B cell (primary cell): ENCODE measurements around the gene CCDC117. TPM values are rescaled to one million over a fixed set of nuclear protein-coding genes. Genes with fewer than 3 reads are reported as not detected.

Experiments
- ATAC-seq: fragments of 200-7000 bp; cut with Tn5 transposase; one replicate; pipeline ENCODE4 v1.10.0; 2021; ENCODE audit warnings: low read depth, mild to moderate bottlenecking, moderate number of reproducible peaks, moderate library complexity
- CTCF ChIA-PET: fragments of 350-600 bp; sonication (Branson Sonifier 250); formaldehyde crosslinking; loops from one replicate; lab custom pipeline; 2021; ENCODE audit warnings: antibody characterized with exemption, inconsistent platforms; lab: Charles Lee
- POLR2A ChIA-PET: fragments of 350-600 bp; sonication (Branson Sonifier 250); formaldehyde crosslinking; loops from one replicate; lab custom pipeline; 2021; ENCODE audit warnings: antibody characterized with exemption; lab: Charles Lee
- DNase-seq: peaks from one replicate; pipeline ENCODE4 v3.0.0; 2013
- H2AFZ ChIP-seq: 2 replicates; pipeline ENCODE4 v1.6.1; 2012; ENCODE audit warnings: mild to moderate bottlenecking, low read depth, low read length; ENCODE audit not compliant: insufficient read depth, poor library complexity, severe bottlenecking
- H3K27ac ChIP-seq, 2 donors: 1 replicate in 1 of 2; 2 replicates in 1 of 2; pipeline ENCODE4 v1.5.1; 2012 to 2013; ENCODE audit warnings: low read length in 2 of 2, mild to moderate bottlenecking in 2 of 2, moderate library complexity in 1 of 2
- H3K27me3 ChIP-seq, 4 experiments: fragments of 200-600 bp in 1 of 4; sonication (generic) in 1 of 4; replicated peaks in 1 of 4; 1 replicate in 2 of 4; 2 replicates in 2 of 4; pipeline versions ENCODE4 v1.6.1 to v1.7.0; 2013 to 2016; ENCODE audit warnings: low read length in 3 of 4, mild to moderate bottlenecking in 2 of 4, mixed read lengths in 1 of 4, moderate library complexity in 1 of 4; ENCODE audit not compliant: insufficient read depth in 4 of 4, control insufficient read depth in 3 of 4; ENCODE audit errors: control extremely low read depth in 1 of 4
- H3K36me3 ChIP-seq, 2 experiments: replicated peaks in 1 of 2; 1 replicate in 1 of 2; 2 replicates in 1 of 2; pipeline versions ENCODE4 v1.6.1 to v1.7.1; 2013; ENCODE audit warnings: low read length in 1 of 2; ENCODE audit not compliant: insufficient read depth in 2 of 2, control insufficient read depth in 1 of 2; ENCODE audit errors: control extremely low read depth in 1 of 2, extremely low read depth in 1 of 2
- H3K4me1 ChIP-seq, 2 donors: fragments of 200-600 bp in 1 of 2; sonication (generic) in 1 of 2; 1 replicate in 1 of 2; 2 replicates in 1 of 2; pipeline versions ENCODE4 v1.5.1 to v1.6.1; 2013 to 2017; ENCODE audit warnings: low read length in 2 of 2; ENCODE audit not compliant: control insufficient read depth in 2 of 2, insufficient read depth in 2 of 2
- H3K4me2 ChIP-seq: replicated peaks from 2 replicates; pipeline ENCODE3; 2012; ENCODE audit warnings: mild to moderate bottlenecking, low read depth, low read length; ENCODE audit not compliant: poor library complexity, severe bottlenecking
- H3K4me3 ChIP-seq, 5 experiments: fragments of 200-600 bp in 1 of 5; sonication (generic) in 1 of 5; 1 replicate in 3 of 5; 2 replicates in 2 of 5; pipeline versions ENCODE4 v1.5.1 to v1.7.0; 2011 to 2016; ENCODE audit warnings: low read length in 4 of 5, mild to moderate bottlenecking in 4 of 5, low read depth in 2 of 5, control low read depth in 1 of 5, moderate library complexity in 1 of 5; ENCODE audit not compliant: insufficient read depth in 1 of 5; ENCODE audit errors: control extremely low read depth in 1 of 5, extremely low read depth in 1 of 5
- H3K79me2 ChIP-seq: fragments of 200-600 bp; sonication (generic); one replicate; pipeline ENCODE4 v1.6.0; 2016; ENCODE audit warnings: low read length; ENCODE audit not compliant: control insufficient read depth, insufficient read depth
- H3K9ac ChIP-seq: fragments of 200-600 bp; sonication (generic); 2 replicates; pipeline ENCODE4 v1.6.1; 2017; ENCODE audit warnings: mild to moderate bottlenecking, low read length, moderate library complexity
- H3K9me3 ChIP-seq, 3 donors: one replicate each; pipeline versions ENCODE4 v1.6.1 to v1.7.1; 2013; ENCODE audit warnings: low read length in 2 of 3; ENCODE audit not compliant: control insufficient read depth in 2 of 3, insufficient read depth in 1 of 3; ENCODE audit errors: control extremely low read depth in 1 of 3
- H4K20me1 ChIP-seq: 2 replicates; pipeline ENCODE4 v1.6.0; 2012; ENCODE audit warnings: mild to moderate bottlenecking, low read length; ENCODE audit not compliant: insufficient read depth, control insufficient read depth, poor library complexity, severe bottlenecking
- H3K27ac Mint-ChIP-seq: one replicate; pipeline ENCODE4 v1.8.0; 2021; ENCODE audit warnings: mixed read lengths
- H3K27me3 Mint-ChIP-seq: one replicate; pipeline ENCODE4 v1.8.0; 2021; ENCODE audit warnings: mixed read lengths
- H3K4me1 Mint-ChIP-seq: one replicate; pipeline ENCODE4 v1.8.0; 2021; ENCODE audit warnings: mixed read lengths
- H3K4me3 Mint-ChIP-seq: one replicate; pipeline ENCODE4 v1.8.0; 2021; ENCODE audit warnings: mixed read lengths
- H3K9me3 Mint-ChIP-seq: one replicate; pipeline ENCODE4 v1.8.0; 2022; ENCODE audit warnings: mixed read lengths; ENCODE audit not compliant: insufficient read depth
- CTCF ChIP-seq: fragments of 200-600 bp; IDR thresholded peaks from one replicate; pipeline ENCODE4 v1.8.0; 2022; ENCODE audit warnings: antibody characterized with exemption, mild to moderate bottlenecking
- EZH2 ChIP-seq: IDR thresholded peaks from 2 replicates; pipeline ENCODE4 v1.6.1; 2012; ENCODE audit warnings: borderline replicate concordance, low read depth, mild to moderate bottlenecking, moderate library complexity, low read length; ENCODE audit not compliant: insufficient read depth, poor library complexity, severe bottlenecking
- WGBS: methylation state at CpG from one replicate; pipeline ENCODE4 v1.1.5; 2013; ENCODE audit warnings: missing lambda C conversion rate; ENCODE audit not compliant: insufficient coverage; 5-methylcytosine and 5-hydroxymethylcytosine counted together
- intact Hi-C: fragments of 100-400 bp; cut with micrococcal nuclease; formaldehyde crosslinking; loops from one replicate; pipeline ENCODE4 v1.10.0; 2022
- polyA plus RNA-seq: library from polyadenylated mRNA; depleted of rRNA; stranded (reverse); fragments of >200 nt; gene quantifications from 2 replicates; pipeline ENCODE4 v1.2.3, GENCODE V29; 2012
- total RNA-seq, 2 donors: library from RNA; stranded (reverse); fragments of 120-200 nt in 1 of 2; gene quantifications; 1 replicate in 1 of 2; 2 replicates in 1 of 2; pipeline versions ENCODE4 v1.2.3 to v1.2.4, GENCODE V29; 2013 to 2022

CCDC117 gene
- total and polyA plus RNA-seq, 2 donors (not counting 1 experiment from before 2014, with no cell fraction given), result 7.7 to 25.6 TPM

GRCh38 chr22:28728002-28728401, 44.5 kb upstream of the CCDC117 start:
- H3K79me2 ChIP-seq, result no peaks in the 10 kb centered on the region
- H3K9me3 Mint-ChIP-seq, result no peaks in the 10 kb centered on the region
- H3K27me3 ChIP-seq, result no peaks in the 10 kb centered on the region
- ChIA-PET POLR2A (no interaction called here), CTCF (no interaction called here)
- TF ChIP-seq CTCF (no peak), EZH2 (no peak)
- H3K4me1 Mint-ChIP-seq, result peaks cover 9% of the 10 kb centered on the region
- no peaks in the 10 kb centered on the region for H3K9me3 ChIP-seq
- peaks cover 0 to 4% of the 10 kb centered on the region in 2 donors for H3K4me1 ChIP-seq
- H4K20me1 ChIP-seq, result no peaks in the 10 kb centered on the region
- H2AFZ ChIP-seq, result no peak overlapping the region
- no CpG with 5 or more reads among the region's 1 CpG for WGBS
- ATAC-seq (no peak), DNase-seq (no peak)
- H3K27ac Mint-ChIP-seq, result no peak overlapping the region
- intact Hi-C loops, result no loop called here
- no peak overlapping the region for H3K4me2 ChIP-seq
- no peak overlapping the region for H3K27ac ChIP-seq
- no peaks in the 10 kb centered on the region for H3K27me3 Mint-ChIP-seq
- H3K9ac ChIP-seq, result no peak overlapping the region
- H3K4me3 Mint-ChIP-seq, result no peak overlapping the region
- H3K4me3 ChIP-seq, result no peak overlapping the region
- H3K36me3 ChIP-seq, result peaks cover 5 to 9% of the 10 kb centered on the region in 2 experiments

GRCh38 chr22:28728621-28729313, 43.7 kb upstream of the CCDC117 start:
- Mint-ChIP-seq H3K27me3 (no peaks in the 10 kb centered on the region), H3K9me3 (no peaks in the 10 kb centered on the region), H3K4me3 (no peak overlapping the region), H3K4me1 (peaks cover 9% of the 10 kb centered on the region), H3K27ac (no peak overlapping the region)
- Histone ChIP-seq H3K4me3 (no peak overlapping the region), H3K27ac (no peak overlapping the region), H3K36me3 (peaks cover 9 to 13% of the 10 kb centered on the region in 2 experiments), H3K9me3 (no peaks in the 10 kb centered on the region), H4K20me1 (no peaks in the 10 kb centered on the region), H3K27me3 (no peaks in the 10 kb centered on the region), H2AFZ (no peak overlapping the region), H3K4me2 (no peak overlapping the region), H3K4me1 (peaks cover 0 to 4% of the 10 kb centered on the region in 2 donors), H3K79me2 (no peaks in the 10 kb centered on the region), H3K9ac (no peak overlapping the region)
- POLR2A ChIA-PET, result no interaction called here
- 77% methylated on average over 5 of the region's 10 CpGs for WGBS
- ATAC-seq (no peak), DNase-seq (no peak)
- TF ChIP-seq EZH2 (no peak), CTCF (no peak)
- CTCF ChIA-PET, result no interaction called here
- intact Hi-C loops, result no loop called here
